HepG2 (cell line): Measurements from ENCODE around the gene VSIR. TPM values are rescaled to one million over a fixed set of nuclear protein-coding genes. Genes with fewer than 3 reads are reported as not detected.

Experiments used
- ATAC-seq: fragments of 200-7000 bp; cut with Tn5 transposase; 3 replicates; pipeline ENCODE4 v1.9.1; 2020; ENCODE audit warnings: mild to moderate bottlenecking, moderate library complexity
- BruUV-seq: library from RNA; stranded (reverse); fragments of 400-500 nt; replicated peaks from 2 replicates; lab custom pipeline; 2021; lab: Mats Ljungman, UMichigan
- CTCF ChIA-PET: fragments of 300-600 bp; formaldehyde crosslinking; extraction: SDS; loops from one replicate; lab custom pipeline; 2021; ENCODE audit warnings: low total read pairs, inconsistent platforms, low intra/inter-chr PET ratio; lab: Yijun Ruan, JAX
- POLR2A ChIA-PET: fragments of 350-600 bp; sonication (Branson Sonifier 250); formaldehyde crosslinking; loops from one replicate; lab custom pipeline; 2020; ENCODE audit warnings: antibody characterized with exemption, inconsistent platforms; lab: Yijun Ruan, JAX
- DNase-seq: peaks from one replicate; pipeline ENCODE4 v3.0.0-alpha.2; 2015; ENCODE audit warnings: low spot score
- FAIRE-seq: peaks from 3 replicates; lab custom pipeline; 2011; peaks lifted over from hg19 to GRCh38; lab: Jason Lieb, UNC
- H2AFZ ChIP-seq: one replicate; pipeline ENCODE4 v1.6.1; 2011; ENCODE audit warnings: low read length, inconsistent platforms
- H3K27ac ChIP-seq: fragments of 300-600 bp; 3 replicates; pipeline ENCODE4 v1.8.0; 2011; ENCODE audit warnings: mixed run types, mild to moderate bottlenecking, mixed read lengths, low read length, inconsistent platforms; ENCODE audit not compliant: insufficient read depth; ENCODE audit errors: extremely low read length
- H3K27me3 ChIP-seq, 2 experiments: fragments of 200-600 bp in 1 of 2; 2 replicates in 1 of 2; 3 replicates in 1 of 2; pipeline versions ENCODE4 v1.6.0 to v1.8.0; 2011; ENCODE audit warnings: low read length in 2 of 2, mild to moderate bottlenecking in 2 of 2, moderate library complexity in 2 of 2, inconsistent platforms in 1 of 2; ENCODE audit not compliant: insufficient read depth in 2 of 2, control insufficient read depth in 1 of 2
- H3K36me3 ChIP-seq, 2 experiments: fragments of 200-600 bp in 1 of 2; replicated peaks in 1 of 2; 2 replicates in 1 of 2; 3 replicates in 1 of 2; pipeline versions ENCODE4 v1.5.1 to v1.8.0; 2011; ENCODE audit warnings: low read length in 2 of 2, inconsistent platforms in 1 of 2; ENCODE audit not compliant: insufficient read depth in 2 of 2, control insufficient read depth in 1 of 2
- H3K4me1 ChIP-seq: 2 replicates; pipeline ENCODE4 v1.5.1; 2012; ENCODE audit warnings: low read length, inconsistent platforms; ENCODE audit not compliant: insufficient read depth
- H3K4me2 ChIP-seq: 2 replicates; pipeline ENCODE4 v1.6.0; 2011; ENCODE audit warnings: low read depth, low read length, inconsistent platforms
- H3K4me3 ChIP-seq, 3 experiments: fragments of 200-600 bp in 1 of 3; sonication (generic), shearing (Covaris generic) in 1 of 3; replicated peaks in 1 of 3; 2 replicates each; pipeline ENCODE4 v1.5.1; 2011 to 2016; ENCODE audit warnings: low read length in 3 of 3, inconsistent platforms in 2 of 3, low read depth in 2 of 3, mild to moderate bottlenecking in 2 of 3, control low read depth in 1 of 3, mixed read lengths in 1 of 3; ENCODE audit not compliant: insufficient read depth in 1 of 3
- H3K79me2 ChIP-seq: one replicate; pipeline ENCODE4 v1.6.1; 2011; ENCODE audit warnings: low read length, inconsistent platforms; ENCODE audit not compliant: insufficient read depth
- H3K9ac ChIP-seq: 2 replicates; pipeline ENCODE4 v1.6.0; 2011; ENCODE audit warnings: mild to moderate bottlenecking, low read depth, low read length, inconsistent platforms; ENCODE audit not compliant: insufficient read depth
- H3K9me3 ChIP-seq: 2 replicates; pipeline ENCODE4 v1.5.1; 2012; ENCODE audit warnings: mild to moderate bottlenecking, low read length
- H4K20me1 ChIP-seq: 2 replicates; pipeline ENCODE4 v1.6.0; 2011; ENCODE audit warnings: inconsistent platforms, mild to moderate bottlenecking, low read length, moderate library complexity; ENCODE audit not compliant: insufficient read depth
- ATAD3A ChIP-seq: sonication (generic); formaldehyde crosslinking; IDR thresholded peaks from 2 replicates; pipeline ENCODE4 v1.4.0; 2020; ENCODE audit warnings: missing genetic modification reagents
- ATF2 ChIP-seq: sonication (generic); formaldehyde crosslinking; IDR thresholded peaks from 2 replicates; pipeline ENCODE4 v1.4.0; 2020; ENCODE audit warnings: missing genetic modification reagents
- BRCA1 ChIP-seq: sonication (generic); formaldehyde crosslinking; IDR thresholded peaks from 2 replicates; pipeline ENCODE4 v1.4.0; 2020; ENCODE audit warnings: missing genetic modification reagents
- HNF4G ChIP-seq, 2 experiments: sonication (generic) in 1 of 2; formaldehyde crosslinking in 1 of 2; IDR thresholded peaks; 2 replicates each; pipeline versions ENCODE4 v1.4.0 to v1.6.1; 2011 to 2020; ENCODE audit warnings: borderline replicate concordance in 2 of 2, low read depth in 2 of 2, mild to moderate bottlenecking in 2 of 2, low read length in 1 of 2, missing genetic modification reagents in 1 of 2, moderate library complexity in 1 of 2
- HOXA3 ChIP-seq: sonication (generic); formaldehyde crosslinking; IDR thresholded peaks from 2 replicates; pipeline ENCODE4 v1.5.0; 2020; ENCODE audit warnings: missing genetic modification reagents
- MTF2 ChIP-seq: sonication (generic); formaldehyde crosslinking; IDR thresholded peaks from 2 replicates; pipeline ENCODE4 v1.5.0; 2020; ENCODE audit warnings: missing genetic modification reagents, borderline replicate concordance
- SNAPC2 ChIP-seq: sonication (generic); formaldehyde crosslinking; IDR thresholded peaks from 2 replicates; pipeline ENCODE4 v1.8.1; 2022; ENCODE audit warnings: mild to moderate bottlenecking, missing genetic modification reagents
- SOX5 ChIP-seq: IDR thresholded peaks from 2 replicates; pipeline ENCODE4 v1.6.1; 2016; ENCODE audit warnings: borderline replicate concordance
- XBP1 ChIP-seq: sonication (generic); formaldehyde crosslinking; IDR thresholded peaks from 2 replicates; pipeline ENCODE4 v1.5.0; 2020; ENCODE audit warnings: missing genetic modification reagents
- ZFYVE20 ChIP-seq: sonication (generic); formaldehyde crosslinking; IDR thresholded peaks from 2 replicates; pipeline ENCODE4 v1.8.0; 2023; ENCODE audit warnings: low read depth, mild to moderate bottlenecking, moderate library complexity, missing genetic modification reagents, borderline replicate concordance
- ZNF101 ChIP-seq: sonication (generic); formaldehyde crosslinking; IDR thresholded peaks from 2 replicates; pipeline ENCODE4 v1.4.0; 2020; ENCODE audit warnings: mild to moderate bottlenecking, low read depth, missing genetic modification reagents, borderline replicate concordance
- ZNF652 ChIP-seq: IDR thresholded peaks from 2 replicates; pipeline ENCODE4 v1.6.1; 2016; ENCODE audit warnings: low read depth, borderline replicate concordance
- ZNF749 ChIP-seq: sonication (generic); formaldehyde crosslinking; IDR thresholded peaks from 2 replicates; pipeline ENCODE4 v1.8.0; 2022; ENCODE audit warnings: mild to moderate bottlenecking, missing genetic modification reagents, moderate library complexity, borderline replicate concordance
- WGBS: methylation state at CpG from one replicate; pipeline ENCODE4 v1.1.6; 2017; ENCODE audit warnings: low lambda C conversion rate; 5-methylcytosine and 5-hydroxymethylcytosine counted together
- in situ Hi-C: cut with HindIII; loops from 2 replicates; pipeline ENCODE4 v1.10.0; 2017; ENCODE audit warnings: low pct_unique_long_range_greater_than_20kb; ENCODE audit not compliant: extremely low pct_ligation_motif_present
- intact Hi-C: fragments of 100-400 bp; cut with micrococcal nuclease; formaldehyde crosslinking; loops from one replicate; pipeline ENCODE4 v1.10.0; 2022; ENCODE audit not compliant: unreplicated experiment
- polyA plus RNA-seq, 8 experiments: library from polyadenylated mRNA; depleted of rRNA in 3 of 8; stranded (reverse) in 7 of 8; unstranded in 1 of 8; fragments of >200 nt; fragmentation: Illumina TruSeq in 4 of 8; extraction: Trizol in 4 of 8; gene quantifications; 2 replicates each; pipeline versions ENCODE4 v1.2.1 to v1.2.3, GENCODE V29; 2011 to 2016; ENCODE audit warnings: low read depth in 4 of 8, missing spikeins in 1 of 8, mixed read lengths in 1 of 8; ENCODE audit not compliant: insufficient read depth in 1 of 8
- total RNA-seq, 5 experiments: library from RNA; depleted of rRNA; stranded (reverse); fragments of >200 nt; fragmentation: Illumina TruSeq; extraction: Trizol; gene quantifications; 2 replicates each; pipeline ENCODE4 v1.2.3, GENCODE V29; 2016; ENCODE audit warnings: low read depth in 1 of 5
- TF ChIP-seq, protein P1 (sequence below): sonication (generic); formaldehyde crosslinking; IDR thresholded peaks from 2 replicates; pipeline ENCODE4 v1.4.0; 2020; ENCODE audit warnings: mild to moderate bottlenecking, missing genetic modification reagents

Gene VSIR
- total and polyA plus RNA-seq, 2 of the 13 experiments (the other 11 are each of a cell fraction or from before 2014, with no cell fraction given), result 0.44 to 3.2 TPM

DNA sequence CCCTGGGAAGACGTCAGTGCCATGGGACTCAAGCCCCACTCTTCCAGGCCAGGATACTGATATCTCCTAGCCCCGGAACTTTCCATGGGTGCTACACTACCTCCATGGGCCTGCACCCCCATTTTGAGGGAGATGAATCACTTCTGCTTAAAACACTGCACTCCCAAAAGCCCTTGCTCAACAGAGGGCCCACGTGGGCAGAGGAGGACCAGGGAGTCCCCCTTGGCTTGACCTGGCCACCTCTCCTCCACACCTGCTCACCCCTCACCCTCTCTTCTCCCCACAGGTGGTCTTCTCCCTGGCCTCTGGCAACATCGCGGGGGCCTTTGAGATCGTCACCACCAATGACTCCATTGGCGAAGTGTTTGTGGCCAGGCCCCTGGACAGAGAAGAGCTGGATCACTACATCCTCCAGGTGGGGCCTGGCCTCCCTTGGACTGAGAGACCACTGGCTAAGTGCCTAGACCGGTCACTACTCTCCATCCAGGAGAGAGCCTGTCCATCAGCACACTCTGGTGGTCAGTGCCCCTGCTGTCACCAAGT lies 33.9 kb downstream of the VSIR start:
- ChIA-PET CTCF (no interaction called here), POLR2A (no interaction called here)
- no peak overlapping the region for H3K4me3 ChIP-seq
- peaks cover 7 to 48% of the 10 kb centered on the region in 2 experiments; a peak in 4 of 5 replicates for H3K27me3 ChIP-seq
- intact Hi-C loops (no loop called here), in situ Hi-C loops (no loop called here)
- FAIRE-seq (no peak), DNase-seq (no peak), ATAC-seq (no peak)
- H3K9me3 ChIP-seq, result no peaks in the 10 kb centered on the region
- TF ChIP-seq ZNF652 (CRISPR knock-in tag), result no peak
- TF ChIP-seq ATF2, result no peak
- TF ChIP-seq HOXA3 (CRISPR knock-in tag), result no peak
- no peak for TF ChIP-seq XBP1 (CRISPR knock-in tag)
- TF ChIP-seq BRCA1 (CRISPR knock-in tag), result no peak
- H3K27ac ChIP-seq, result no peak overlapping the region
- 0 out of 2 replicates have a peak, but pooled peaks cover 9% of the 10 kb centered on the region for H3K4me1 ChIP-seq
- no peaks in the 10 kb centered on the region for H3K79me2 ChIP-seq
- WGBS, result 55% methylated on average over 6 of the region's 8 CpGs
- BruUV-seq, result no TSS peak
- no peaks in the 10 kb centered on the region for H3K36me3 ChIP-seq
- H4K20me1 ChIP-seq, result no peaks in the 10 kb centered on the region
- no peak overlapping the region for H3K4me2 ChIP-seq
- no peak overlapping the region for H3K9ac ChIP-seq
- H2AFZ ChIP-seq, result no peak overlapping the region

DNA sequence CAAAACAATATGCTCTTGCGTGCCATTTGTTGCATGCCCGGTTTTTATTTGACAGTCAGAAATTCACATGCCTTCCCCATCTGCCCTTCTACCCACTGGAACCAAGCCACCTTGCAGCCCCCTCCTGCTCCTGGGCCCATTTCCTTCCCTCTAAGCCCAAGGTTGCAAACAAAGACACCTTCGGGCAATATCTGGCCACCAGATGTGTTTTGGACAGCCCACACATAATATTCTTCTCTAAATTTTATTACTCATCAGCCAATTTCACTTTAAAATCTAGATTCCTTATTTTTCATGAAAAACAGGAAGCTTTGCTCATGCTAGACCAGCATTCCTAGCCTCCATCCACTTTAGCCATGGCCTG lies 35.5 kb downstream of the VSIR start:
- Histone ChIP-seq H3K27ac (no peak overlapping the region), H3K4me3 (no peak overlapping the region), H3K4me2 (no peak overlapping the region), H3K9ac (no peak overlapping the region), H3K9me3 (no peaks in the 10 kb centered on the region), H3K79me2 (no peaks in the 10 kb centered on the region), H2AFZ (no peak overlapping the region), H3K36me3 (no peaks in the 10 kb centered on the region), H4K20me1 (no peaks in the 10 kb centered on the region), H3K4me1 (0 out of 2 replicates have a peak, but pooled peaks cover 9% of the 10 kb centered on the region), H3K27me3 (peaks cover 8 to 48% of the 10 kb centered on the region in 2 experiments; a peak in 4 of 5 replicates)
- TF ChIP-seq ZNF101 (no peak), MTF2 (CRISPR knock-in tag) (no peak), SOX5 (CRISPR knock-in tag) (no peak), HNF4G (IDR thresholded peaks at IDR 0.05; ENCODE audit: borderline replicate concordance, low read depth, low read length) (no peak), HNF4G (CRISPR knock-in tag; IDR thresholded peaks at IDR 0.05; ENCODE audit: borderline replicate concordance, low read depth) (no peak), ZFYVE20 (CRISPR knock-in tag) (no peak), ZNF749 (CRISPR knock-in tag) (no peak), SNAPC2 (CRISPR knock-in tag) (no peak), ATAD3A (CRISPR knock-in tag) (no peak)
- TF ChIP-seq, protein P1, sequence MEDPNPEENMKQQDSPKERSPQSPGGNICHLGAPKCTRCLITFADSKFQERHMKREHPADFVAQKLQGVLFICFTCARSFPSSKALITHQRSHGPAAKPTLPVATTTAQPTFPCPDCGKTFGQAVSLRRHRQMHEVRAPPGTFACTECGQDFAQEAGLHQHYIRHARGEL (CRISPR knock-in tag), result no peak
- ChIA-PET POLR2A (no interaction called here), CTCF (no interaction called here)
- BruUV-seq, result no TSS peak
- intact Hi-C loops (no loop called here), in situ Hi-C loops (no loop called here)
- WGBS, result 37% methylated on average over 3 of the region's 3 CpGs
- FAIRE-seq (no peak), DNase-seq (no peak), ATAC-seq (no peak)
